ENCODE data around the gene ABCC6.

GRCh38 chr16:16127469-16128116 is 95.7 kb downstream of the ABCC6 start:
- TF ChIP-seq CTCF (IDR thresholded peaks at IDR 0.05): peak in 1 of 3 donors; percentile 64
- TF ChIP-seq POLR2A (IDR thresholded peaks at IDR 0.05): no peak

All from lower leg skin (tissue), 3 donors.